GM12891 (cell line): ENCODE data around the gene TAL2.

Source experiments
- DNase-seq: peaks from one replicate; pipeline ENCODE4 v3.0.0; 2011; ENCODE audit warnings: low spot score; ENCODE audit not compliant: insufficient read length
- FAIRE-seq: peaks from 2 replicates; lab custom pipeline; 2011; peaks lifted over from hg19 to GRCh38; lab: Jason Lieb, UNC
- PAX5 ChIP-seq: IDR thresholded peaks from 2 replicates; pipeline ENCODE4 v1.6.1; 2011; ENCODE audit warnings: low read length, moderate library complexity, mild to moderate bottlenecking; ENCODE audit not compliant: insufficient read depth, severe bottlenecking
- POLR2A ChIP-seq: IDR thresholded peaks from 2 replicates; pipeline ENCODE4 v1.6.1; 2011; ENCODE audit warnings: low read depth, low read length, control low read depth
- POLR2AphosphoS5 ChIP-seq: IDR thresholded peaks from 2 replicates; pipeline ENCODE4 v1.6.1; 2011; ENCODE audit warnings: low read depth, low read length, control low read depth
- POU2F2 ChIP-seq: IDR thresholded peaks from 2 replicates; pipeline ENCODE4 v1.6.1; 2011; ENCODE audit warnings: low read depth, mild to moderate bottlenecking, control low read depth, low read length, moderate library complexity
- SPI1 ChIP-seq: IDR thresholded peaks from 2 replicates; pipeline ENCODE4 v1.6.1; 2011; ENCODE audit warnings: low read depth, low read length, control low read depth
- TAF1 ChIP-seq: IDR thresholded peaks from 2 replicates; pipeline ENCODE4 v1.6.1; 2011; ENCODE audit warnings: low read depth, low read length, control low read depth

TAL2 gene

GRCh38 chr9:105647595-105648349 lies 14.5 kb upstream of the TAL2 start:
- no peak for DNase-seq
- no peak for FAIRE-seq
- no peak for TF ChIP-seq POLR2AphosphoS5
- no peak for TF ChIP-seq TAF1
- no peak for TF ChIP-seq SPI1
- no peak for TF ChIP-seq POU2F2
- no peak for TF ChIP-seq POLR2A
- no peak for TF ChIP-seq PAX5

- TF ChIP-seq POU2F2 (no peak), TAF1 (no peak), POLR2AphosphoS5 (no peak), POLR2A (no peak), PAX5 (no peak), SPI1 (no peak)
- FAIRE-seq (no peak), DNase-seq (no peak)
These were observed 10.5 kb upstream of the TAL2 start for GRCh38 chr9:105651806-105652205.

GRCh38 chr9:105656131-105656921 lies 5.9 kb upstream of the TAL2 start:
- FAIRE-seq (peak; percentile 67), DNase-seq (peak; percentile 44)
- TF ChIP-seq POLR2A (no peak), POU2F2 (no peak), PAX5 (no peak)

- FAIRE-seq, result no peak
- no peak for DNase-seq
- TF ChIP-seq POLR2AphosphoS5 (no peak), POU2F2 (no peak), SPI1 (no peak), PAX5 (no peak), TAF1 (no peak), POLR2A (no peak)
These were observed 3.9 kb upstream of the TAL2 start for GRCh38 chr9:105658351-105658750.

- TF ChIP-seq PAX5, result no peak
- TF ChIP-seq POU2F2, result no peak
- FAIRE-seq (no peak), DNase-seq (no peak)
These were observed 1.2 kb upstream of the TAL2 start for GRCh38 chr9:105661011-105661410.

- DNase-seq (no peak), FAIRE-seq (no peak)
- TF ChIP-seq TAF1 (no peak), POU2F2 (no peak), PAX5 (no peak), SPI1 (no peak)
These were observed 1.7 kb downstream of the TAL2 start for GRCh38 chr9:105663914-105664313.

GRCh38 chr9:105667867-105668266 lies 5.6 kb downstream of the TAL2 start:
- no peak for TF ChIP-seq POLR2A
- no peak for TF ChIP-seq PAX5
- TF ChIP-seq POU2F2, result no peak
- no peak for TF ChIP-seq SPI1
- TF ChIP-seq POLR2AphosphoS5, result no peak
- TF ChIP-seq TAF1, result no peak
- DNase-seq, result no peak
- no peak for FAIRE-seq

- TF ChIP-seq TAF1 (no peak), POLR2AphosphoS5 (no peak)
- DNase-seq (no peak), FAIRE-seq (no peak)
These were observed 8.1 kb downstream of the TAL2 start for GRCh38 chr9:105670315-105670714.

- TF ChIP-seq POU2F2 (no peak), POLR2AphosphoS5 (no peak), TAF1 (no peak), SPI1 (no peak), PAX5 (no peak), POLR2A (no peak)
- FAIRE-seq (no peak), DNase-seq (no peak)
These were observed 8.5 kb downstream of the TAL2 start for GRCh38 chr9:105670775-105671174.

GRCh38 chr9:105672711-105673234 lies 10.5 kb downstream of the TAL2 start:
- peak; percentile 82 for TF ChIP-seq SPI1
- no peak for TF ChIP-seq POLR2A
- DNase-seq (no peak), FAIRE-seq (peak; percentile 64)
